ENCODE results near the gene LRRN4.
"Not testable (repeated sequence)": the region's sequence is repeated elsewhere in the genome, so short reads cannot be mapped to it uniquely, and the experiment has no call there.

The LRRN4 gene

GRCh38 chr20:6034134-6034969 lies 19.5 kb downstream of the LRRN4 start:
- in situ Hi-C loops (cut with MboI; ENCODE audit: low sequenced_read_pairs), result no loop called here

- in situ Hi-C loops (cut with MboI; ENCODE audit: low sequenced_read_pairs), result not testable (repeated sequence)
Observed at GRCh38 chr20:6032907-6033306, 21.0 kb downstream of the LRRN4 start.

GRCh38 chr20:6030453-6031080 lies 23.3 kb downstream of the LRRN4 start:
- in situ Hi-C loops (cut with MboI; ENCODE audit: low sequenced_read_pairs), result no loop called here

- in situ Hi-C loops (cut with MboI; ENCODE audit: low sequenced_read_pairs), result no loop called here
Observed at GRCh38 chr20:6029538-6029937, 24.3 kb downstream of the LRRN4 start.

- in situ Hi-C loops (cut with MboI; ENCODE audit: low sequenced_read_pairs), result no loop called here
Observed at GRCh38 chr20:6028818-6029217, 25.0 kb downstream of the LRRN4 start.

GRCh38 chr20:6026051-6026450 lies 27.8 kb downstream of the LRRN4 start:
- in situ Hi-C loops (cut with MboI; ENCODE audit: low sequenced_read_pairs), result no loop called here

- in situ Hi-C loops (cut with MboI; ENCODE audit: low sequenced_read_pairs), result no loop called here
Observed at GRCh38 chr20:6024768-6025167, 29.1 kb downstream of the LRRN4 start.

- in situ Hi-C loops (cut with MboI; ENCODE audit: low sequenced_read_pairs), result no loop called here
Observed at GRCh38 chr20:6017880-6018279, 36.0 kb downstream of the LRRN4 start.

- in situ Hi-C loops (cut with MboI; ENCODE audit: low sequenced_read_pairs), result no loop called here
Observed at GRCh38 chr20:6017467-6017866, 36.4 kb downstream of the LRRN4 start.

- in situ Hi-C loops (cut with MboI; ENCODE audit: low sequenced_read_pairs), result no loop called here
Observed at GRCh38 chr20:6014957-6015356, 38.9 kb downstream of the LRRN4 start.

- in situ Hi-C loops (cut with MboI; ENCODE audit: low sequenced_read_pairs), result no loop called here
Observed at GRCh38 chr20:6014017-6014416, 39.8 kb downstream of the LRRN4 start.

- in situ Hi-C loops (cut with MboI; ENCODE audit: low sequenced_read_pairs), result no loop called here
Observed at GRCh38 chr20:6012179-6012578, 41.7 kb downstream of the LRRN4 start.

- in situ Hi-C loops (cut with MboI; ENCODE audit: low sequenced_read_pairs), result no loop called here
Observed at GRCh38 chr20:6008254-6008653, 45.6 kb downstream of the LRRN4 start.

- in situ Hi-C loops (cut with MboI; ENCODE audit: low sequenced_read_pairs), result no loop called here
Observed at GRCh38 chr20:6007529-6008103, 46.2 kb downstream of the LRRN4 start.

GRCh38 chr20:6007094-6007528 lies 46.7 kb downstream of the LRRN4 start:
- in situ Hi-C loops (cut with MboI; ENCODE audit: low sequenced_read_pairs), result no loop called here

GRCh38 chr20:6006603-6006949 lies 47.3 kb downstream of the LRRN4 start:
- in situ Hi-C loops (cut with MboI; ENCODE audit: low sequenced_read_pairs), result no loop called here

GRCh38 chr20:6000871-6001270 lies 53.0 kb downstream of the LRRN4 start:
- in situ Hi-C loops (cut with MboI; ENCODE audit: low sequenced_read_pairs), result no loop called here

GRCh38 chr20:5999783-6000182 lies 54.1 kb downstream of the LRRN4 start:
- in situ Hi-C loops (cut with MboI; ENCODE audit: low sequenced_read_pairs), result no loop called here

GRCh38 chr20:5996765-5997164 lies 57.1 kb downstream of the LRRN4 start:
- in situ Hi-C loops (cut with MboI; ENCODE audit: low sequenced_read_pairs), result no loop called here

- in situ Hi-C loops (cut with MboI; ENCODE audit: low sequenced_read_pairs), result no loop called here
Observed at GRCh38 chr20:5991623-5992441, 62.0 kb downstream of the LRRN4 start.

GRCh38 chr20:5990946-5991345 lies 62.9 kb downstream of the LRRN4 start:
- in situ Hi-C loops (cut with MboI; ENCODE audit: low sequenced_read_pairs), result no loop called here

All from HL-60/S4 treated with retinoic acid at 250 ng/mL for 4 days and 3 days (cell line).